IPS-18c (cell line): ENCODE measurements around the gene CEP350.
A peak's percentile ranks its signal among the peaks of the same experiment; 100 is the strongest.
"Not testable (repeated sequence)": the region's sequence is repeated elsewhere in the genome, so short reads cannot be mapped to it uniquely, and the experiment has no call there.

Source experiments
- H3K4me3 ChIP-seq: 2 replicates; pipeline ENCODE4 v1.7.0; 2013; ENCODE audit warnings: low read depth, mild to moderate bottlenecking, low read length, moderate library complexity; ENCODE audit not compliant: insufficient read depth
- H3K9me3 ChIP-seq: one replicate; pipeline ENCODE4 v1.6.1; 2013; ENCODE audit warnings: mild to moderate bottlenecking, low read length, moderate library complexity; ENCODE audit not compliant: control insufficient read depth, insufficient read depth

Gene CEP350

GRCh38 chr1:180123463-180123936 lies 168.9 kb downstream of the CEP350 start:
- H3K9me3 ChIP-seq: peaks cover 2% of the 10 kb centered on the region
- no peak overlapping the region for H3K4me3 ChIP-seq

GRCh38 chr1:180130651-180131050 lies 176.0 kb downstream of the CEP350 start:
- Histone ChIP-seq H3K9me3 (no peaks in the 10 kb centered on the region), H3K4me3 (no peak overlapping the region)

GRCh38 chr1:180131510-180131909 lies 176.9 kb downstream of the CEP350 start:
- no peak overlapping the region for H3K4me3 ChIP-seq
- no peaks in the 10 kb centered on the region for H3K9me3 ChIP-seq

DNA sequence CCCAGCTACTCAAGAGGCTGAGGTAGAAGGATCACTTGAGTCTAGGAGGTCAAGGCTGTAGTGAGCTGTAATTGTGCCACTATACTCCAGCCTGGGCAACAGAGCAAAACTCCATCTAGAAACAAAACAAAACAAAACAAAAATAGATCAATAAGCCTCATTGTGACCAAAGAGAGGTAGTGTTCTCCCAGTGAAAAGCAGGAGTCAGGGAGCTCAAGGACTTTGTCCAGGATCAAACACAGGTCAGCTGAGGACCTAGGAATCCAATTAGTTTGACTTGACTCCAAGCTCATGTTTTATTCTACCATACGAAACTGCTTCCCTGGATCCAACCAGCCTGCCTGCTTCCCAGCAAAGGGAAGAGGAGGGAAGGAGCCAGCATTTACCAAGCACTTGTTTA lies 178.6 kb downstream of the CEP350 start:
- Histone ChIP-seq H3K9me3 (no peaks in the 10 kb centered on the region), H3K4me3 (no peak overlapping the region)

GRCh38 chr1:180133688-180134087 lies 179.1 kb downstream of the CEP350 start:
- H3K4me3 ChIP-seq, H3K9me3 ChIP-seq: not testable (repeated sequence)

DNA sequence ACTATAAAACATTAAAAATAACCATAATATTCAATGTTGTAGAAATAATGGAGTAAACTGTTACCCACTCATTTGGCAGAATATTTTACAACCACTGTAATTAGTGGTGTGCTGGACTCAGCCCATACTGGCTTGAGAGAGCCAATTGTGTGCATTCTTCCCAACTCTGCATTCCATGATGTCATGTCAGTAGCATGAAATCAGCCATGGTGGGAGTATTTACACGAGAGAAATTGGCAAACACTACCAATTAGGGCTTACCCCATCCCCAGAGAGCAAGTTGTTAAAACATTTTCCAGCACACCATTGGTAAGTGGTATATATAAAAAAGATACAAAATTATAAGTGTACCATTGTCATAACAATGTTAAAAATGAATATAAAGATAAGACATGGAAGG lies 180.9 kb downstream of the CEP350 start:
- H3K9me3 ChIP-seq: no peaks in the 10 kb centered on the region
- H3K4me3 ChIP-seq: no peak overlapping the region

- no peak overlapping the region for H3K4me3 ChIP-seq
- no peaks in the 10 kb centered on the region for H3K9me3 ChIP-seq
These were observed 181.8 kb downstream of the CEP350 start for GRCh38 chr1:180136331-180136967.

- no peak overlapping the region for H3K4me3 ChIP-seq
- H3K9me3 ChIP-seq: no peaks in the 10 kb centered on the region
These were observed 182.4 kb downstream of the CEP350 start for GRCh38 chr1:180136968-180137356.

GRCh38 chr1:180137776-180138175 lies 183.2 kb downstream of the CEP350 start:
- H3K9me3 ChIP-seq: no peaks in the 10 kb centered on the region
- H3K4me3 ChIP-seq: no peak overlapping the region

GRCh38 chr1:180141381-180141934 lies 186.8 kb downstream of the CEP350 start:
- no peaks in the 10 kb centered on the region for H3K9me3 ChIP-seq
- H3K4me3 ChIP-seq: no peak overlapping the region

DNA sequence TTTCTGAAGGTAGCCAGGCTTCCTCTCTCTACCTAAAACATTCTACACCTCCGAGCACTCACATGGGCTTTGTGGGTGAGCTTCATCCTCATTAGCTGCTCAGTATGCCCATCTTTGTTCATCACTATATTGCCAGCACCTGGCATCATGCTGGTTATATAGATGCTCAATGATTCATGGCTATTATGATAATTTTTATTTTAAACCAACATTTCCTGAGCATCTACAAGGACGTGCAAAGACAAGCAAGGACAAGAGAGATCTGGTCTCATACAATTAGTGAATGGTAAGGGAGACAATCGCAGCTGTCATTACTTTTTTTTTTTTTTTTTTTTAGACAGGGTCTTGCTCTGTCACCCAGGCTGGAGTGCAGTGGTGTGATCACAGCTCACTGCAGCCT lies 188.7 kb downstream of the CEP350 start:
- Histone ChIP-seq H3K4me3 (no peak overlapping the region), H3K9me3 (no peaks in the 10 kb centered on the region)

DNA sequence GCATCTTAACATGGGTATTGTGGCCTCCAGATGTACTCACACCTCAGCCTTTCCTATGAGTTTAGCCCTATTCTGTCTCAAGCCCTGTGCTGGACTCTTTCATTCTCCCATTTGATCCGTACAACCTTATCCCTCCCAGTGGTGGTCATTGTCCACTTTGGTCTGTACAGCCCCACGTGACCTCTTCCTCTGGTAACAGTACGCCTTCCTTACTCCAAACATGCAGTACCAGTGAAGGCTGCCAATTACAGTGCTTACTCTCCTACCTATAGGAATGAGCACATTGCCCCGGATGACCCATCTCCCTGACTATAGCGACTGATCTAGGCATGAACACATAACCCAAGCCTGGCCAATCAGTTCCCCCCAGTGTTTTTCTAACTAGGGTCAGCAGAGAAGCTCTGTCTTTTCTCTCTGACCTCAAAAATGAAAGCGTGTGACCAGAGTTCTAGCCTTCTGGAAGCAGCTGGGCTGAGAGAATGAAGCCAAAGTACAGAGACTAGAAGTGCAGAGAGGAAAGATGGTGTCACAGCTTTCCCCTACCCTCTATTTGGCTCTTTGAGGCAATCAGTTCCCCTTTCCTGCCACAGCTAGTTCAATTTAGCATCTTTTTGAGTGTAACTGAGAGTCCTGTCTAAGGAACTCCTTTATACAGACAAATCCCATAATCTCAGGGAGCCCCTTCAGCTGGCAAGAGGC lies 190.2 kb downstream of the CEP350 start:
- H3K9me3 ChIP-seq: no peaks in the 10 kb centered on the region
- H3K4me3 ChIP-seq: no peak overlapping the region

GRCh38 chr1:180145446-180145845 lies 190.8 kb downstream of the CEP350 start:
- Histone ChIP-seq H3K4me3 (no peak overlapping the region), H3K9me3 (no peaks in the 10 kb centered on the region)

GRCh38 chr1:180150982-180151381 lies 196.4 kb downstream of the CEP350 start:
- Histone ChIP-seq H3K9me3 (no peaks in the 10 kb centered on the region), H3K4me3 (no peak overlapping the region)

DNA sequence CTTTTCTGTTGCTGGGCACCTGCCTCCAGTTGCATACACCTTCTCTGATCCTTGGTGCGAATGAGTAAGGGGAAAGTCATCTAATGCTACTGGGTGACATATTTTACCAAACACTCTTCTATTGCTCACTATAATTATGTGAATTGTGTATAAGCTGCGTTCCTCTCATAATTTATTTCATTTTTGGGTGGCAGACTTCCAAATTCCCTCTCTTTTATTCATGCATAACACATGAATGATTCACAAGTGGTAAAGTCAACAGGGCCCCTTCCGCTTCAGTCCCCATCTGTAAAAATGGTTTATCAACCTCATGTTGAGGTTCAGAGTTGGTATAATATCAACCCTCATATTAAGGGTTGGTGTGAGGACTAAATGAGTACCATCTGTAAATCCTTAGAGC lies 196.9 kb downstream of the CEP350 start:
- no peaks in the 10 kb centered on the region for H3K9me3 ChIP-seq
- no peak overlapping the region for H3K4me3 ChIP-seq

DNA sequence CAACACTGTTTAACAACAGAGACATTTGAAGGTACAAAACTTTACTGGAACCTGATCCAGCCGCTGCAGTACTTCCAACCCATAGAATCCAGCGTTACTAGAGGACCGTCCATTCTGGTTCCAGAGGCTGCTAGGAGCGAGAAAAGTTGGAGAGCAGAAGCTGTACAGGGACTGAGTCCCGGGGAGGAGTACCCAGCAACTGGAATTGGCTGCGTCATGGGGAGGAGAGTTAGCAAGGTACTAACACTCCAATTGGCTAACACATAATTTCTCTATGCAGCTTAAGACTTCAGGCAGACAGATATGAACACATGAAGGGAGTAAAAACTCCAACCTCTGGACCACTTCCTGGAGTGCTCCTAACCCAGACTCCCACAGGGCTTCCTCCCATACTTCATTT lies 198.0 kb downstream of the CEP350 start:
- no peaks in the 10 kb centered on the region for H3K9me3 ChIP-seq
- no peak overlapping the region for H3K4me3 ChIP-seq

DNA sequence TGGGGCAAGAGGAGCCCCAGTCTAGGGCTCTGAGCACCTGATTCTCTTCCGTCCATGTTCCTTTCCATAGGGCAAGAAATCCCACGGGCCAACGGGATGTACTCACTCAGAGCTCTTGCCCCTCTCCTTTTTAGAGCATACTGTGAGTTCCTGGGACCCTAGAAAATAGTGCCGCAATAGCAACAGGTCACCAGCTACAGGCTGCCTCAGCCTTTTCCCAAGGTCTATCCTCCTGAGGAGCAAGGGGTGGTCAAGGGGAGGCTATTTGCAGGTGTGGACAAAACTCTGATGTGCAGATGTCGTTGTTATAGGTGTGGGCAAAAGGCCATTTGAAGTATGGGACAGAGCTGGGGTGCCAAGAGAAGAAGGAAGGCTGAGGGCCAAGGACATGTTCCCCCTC lies 198.4 kb downstream of the CEP350 start:
- no peaks in the 10 kb centered on the region for H3K9me3 ChIP-seq

GRCh38 chr1:180154003-180154324 lies 199.4 kb downstream of the CEP350 start:
- H3K4me3 ChIP-seq: peak overlapping the region; percentile 89
- H3K9me3 ChIP-seq: no peaks in the 10 kb centered on the region

More for the DNA sequence above, 198.4 kb downstream of the CEP350 start:
- no peak overlapping the region for H3K4me3 ChIP-seq
